ENCODE measurements around the gene PARD3.

PARD3 gene

DNA sequence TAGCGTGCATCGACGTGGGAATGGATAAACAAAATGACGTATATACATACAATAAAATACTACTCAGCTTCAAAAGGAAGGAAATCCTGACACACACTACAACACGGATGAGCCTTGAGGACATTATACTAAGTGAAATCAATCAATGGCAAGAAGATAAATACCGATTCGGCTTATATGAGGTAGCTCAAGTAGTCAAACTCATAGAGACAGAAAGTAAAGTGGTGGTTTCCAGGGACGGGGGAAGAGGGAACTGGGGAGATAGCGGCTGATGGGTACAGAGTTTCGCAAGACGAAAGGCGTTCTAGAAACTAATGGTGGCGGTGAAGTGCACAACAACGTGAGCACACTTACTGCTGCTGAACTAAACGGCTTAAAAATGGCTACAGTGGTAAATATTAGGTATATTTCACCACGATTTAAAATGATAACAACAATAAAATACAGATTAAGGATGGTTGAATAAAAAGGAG is 516.7 kb downstream of the PARD3 start:
- no CpG with 5 or more reads among the region's 16 CpGs for WGBS (ENCODE audit: extremely low coverage, insufficient coverage, insufficient read length)
- Histone ChIP-seq H3K79me1 (ENCODE audit: low read length) (no peaks in the 10 kb centered on the region), H2AK5ac (ENCODE audit: low read length) (no peak overlapping the region), H4K91ac (ENCODE audit: low read depth, low read length) (no peak overlapping the region), H3K27me3 (ENCODE audit: insufficient read depth, low read length) (no peaks in the 10 kb centered on the region), H3K4me2 (ENCODE audit: low read length) (no peak overlapping the region), H2AFZ (ENCODE audit: insufficient read depth, low read length, poor library complexity) (no peak overlapping the region), H3K9ac (ENCODE audit: low read length) (no peak overlapping the region), H3K4me3 (ENCODE audit: low read depth, low read length) (no peak overlapping the region), H3K4me1 (ENCODE audit: control insufficient read depth in 1 of 2, insufficient read depth in 2 of 2, low read length in 2 of 2) (no peaks in the 10 kb centered on the region), H3K9me3 (ENCODE audit: insufficient read depth, low read depth, low read length) (no peaks in the 10 kb centered on the region), H3K14ac (ENCODE audit: low read length) (no peak overlapping the region), H4K8ac (ENCODE audit: low read depth, low read length) (no peak overlapping the region), H2BK120ac (ENCODE audit: insufficient read depth, low read length, poor library complexity) (no peak overlapping the region), H3K23ac (ENCODE audit: low read length) (no peak overlapping the region), H3K18ac (ENCODE audit: low read length) (no peak overlapping the region), H4K12ac (ENCODE audit: low read depth, low read length) (no peak overlapping the region), H3K27ac (ENCODE audit: low read depth, low read length) (no peak overlapping the region), H3K79me2 (ENCODE audit: control insufficient read depth, insufficient read depth, low read length, poor library complexity) (no peaks in the 10 kb centered on the region), H3K36me3 (ENCODE audit: control insufficient read depth in 1 of 2, insufficient read depth in 2 of 2, low read length in 2 of 2) (no peaks in the 10 kb centered on the region), H2BK12ac (ENCODE audit: low read length) (no peak overlapping the region), H3K4ac (ENCODE audit: low read depth, low read length) (no peak overlapping the region), H2BK5ac (ENCODE audit: low read depth, low read length, poor library complexity) (no peak overlapping the region)
- DNase-seq, result no peak

DNA sequence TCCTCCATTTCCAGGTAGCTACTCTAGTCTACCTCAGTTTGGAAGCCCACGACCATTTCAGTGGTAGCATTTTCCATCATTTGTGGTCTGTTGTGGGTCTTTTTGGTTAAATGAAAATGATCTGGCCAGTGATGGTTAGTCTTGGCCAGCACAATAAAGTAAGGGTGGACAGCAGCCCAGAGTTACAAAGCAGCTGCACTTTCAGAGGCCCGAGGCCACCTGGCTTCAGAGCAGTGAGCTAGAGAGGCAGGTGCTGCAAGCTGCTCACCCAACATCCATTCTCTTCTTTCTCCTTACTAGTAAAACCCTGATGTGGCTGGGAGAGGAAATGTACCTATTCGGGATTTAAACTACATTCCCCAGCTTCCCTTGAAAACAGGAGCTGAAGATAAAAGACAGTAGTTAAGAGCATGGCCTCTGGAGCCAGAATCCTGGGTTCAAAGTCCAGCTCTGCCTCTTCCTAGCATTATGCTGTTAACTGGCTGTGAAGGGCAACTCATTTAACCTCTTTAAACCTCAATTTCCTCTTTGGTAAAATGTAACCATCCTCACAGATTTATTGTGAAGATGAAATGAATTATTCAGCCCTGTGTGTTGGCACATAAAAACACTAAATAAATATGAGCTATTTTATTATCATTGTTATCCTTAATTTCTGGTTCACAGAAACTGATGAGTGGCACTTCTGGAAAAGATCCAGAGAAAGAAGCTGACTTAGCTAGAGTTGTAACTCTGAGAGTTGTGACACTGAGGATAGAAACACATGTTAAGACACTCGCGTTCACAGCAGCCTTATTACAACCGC is 517.4 kb downstream of the PARD3 start:
- H3K4ac ChIP-seq (ENCODE audit: low read depth, low read length), result no peak overlapping the region
- no peak overlapping the region for H3K4me3 ChIP-seq (ENCODE audit: low read depth, low read length)
- no peak overlapping the region for H2AFZ ChIP-seq (ENCODE audit: insufficient read depth, low read length, poor library complexity)
- no CpG with 5 or more reads among the region's 6 CpGs for WGBS (ENCODE audit: extremely low coverage, insufficient coverage, insufficient read length)
- no peak overlapping the region for H3K23ac ChIP-seq (ENCODE audit: low read length)
- no peaks in the 10 kb centered on the region for H3K36me3 ChIP-seq (ENCODE audit: control insufficient read depth in 1 of 2, insufficient read depth in 2 of 2, low read length in 2 of 2)
- no peaks in the 10 kb centered on the region for H3K79me2 ChIP-seq (ENCODE audit: control insufficient read depth, insufficient read depth, low read length, poor library complexity)
- no peak overlapping the region for H2BK120ac ChIP-seq (ENCODE audit: insufficient read depth, low read length, poor library complexity)
- no peaks in the 10 kb centered on the region for H3K9me3 ChIP-seq (ENCODE audit: insufficient read depth, low read depth, low read length)
- H3K27me3 ChIP-seq (ENCODE audit: insufficient read depth, low read length), result no peaks in the 10 kb centered on the region
- no peak for DNase-seq
- H4K8ac ChIP-seq (ENCODE audit: low read depth, low read length), result no peak overlapping the region
- H2AK5ac ChIP-seq (ENCODE audit: low read length), result no peak overlapping the region
- no peak overlapping the region for H2BK5ac ChIP-seq (ENCODE audit: low read depth, low read length, poor library complexity)
- H2BK12ac ChIP-seq (ENCODE audit: low read length), result no peak overlapping the region
- no peak overlapping the region for H3K9ac ChIP-seq (ENCODE audit: low read length)
- no peak overlapping the region for H4K12ac ChIP-seq (ENCODE audit: low read depth, low read length)
- H3K4me1 ChIP-seq (ENCODE audit: control insufficient read depth in 1 of 2, insufficient read depth in 2 of 2, low read length in 2 of 2), result no peaks in the 10 kb centered on the region
- no peak overlapping the region for H3K4me2 ChIP-seq (ENCODE audit: low read length)
- no peak overlapping the region for H3K14ac ChIP-seq (ENCODE audit: low read length)
- H3K18ac ChIP-seq (ENCODE audit: low read length), result no peak overlapping the region
- no peaks in the 10 kb centered on the region for H3K79me1 ChIP-seq (ENCODE audit: low read length)
- H3K27ac ChIP-seq (ENCODE audit: low read depth, low read length), result no peak overlapping the region
- no peak overlapping the region for H4K91ac ChIP-seq (ENCODE audit: low read depth, low read length)

DNA sequence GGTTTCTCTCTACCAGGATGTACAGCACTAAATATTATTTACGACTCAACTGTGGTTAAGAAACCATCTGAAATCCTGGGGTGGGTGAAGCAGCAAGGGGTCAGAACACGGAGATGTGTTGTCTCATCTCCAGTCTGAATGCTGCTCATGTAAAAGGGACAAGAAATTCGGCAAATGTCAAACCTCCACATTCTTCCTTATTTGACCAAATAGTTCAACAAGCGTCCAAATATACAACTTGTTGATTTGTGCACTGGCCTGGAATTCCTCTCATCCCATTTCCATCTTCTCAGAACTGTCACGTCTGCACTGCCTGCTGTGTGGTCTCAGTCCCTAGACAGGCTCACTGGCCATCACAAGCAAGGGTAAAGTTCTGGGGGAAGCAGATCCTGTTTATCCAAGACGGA is 520.0 kb downstream of the PARD3 start:
- Histone ChIP-seq H3K4ac (ENCODE audit: low read depth, low read length) (no peak overlapping the region), H3K23ac (ENCODE audit: low read length) (no peak overlapping the region), H3K4me2 (ENCODE audit: low read length) (no peak overlapping the region), H2BK5ac (ENCODE audit: low read depth, low read length, poor library complexity) (no peak overlapping the region), H3K9ac (ENCODE audit: low read length) (no peak overlapping the region), H3K18ac (ENCODE audit: low read length) (no peak overlapping the region), H2BK12ac (ENCODE audit: low read length) (no peak overlapping the region), H3K4me1 (ENCODE audit: control insufficient read depth in 1 of 2, insufficient read depth in 2 of 2, low read length in 2 of 2) (no peaks in the 10 kb centered on the region), H3K79me2 (ENCODE audit: control insufficient read depth, insufficient read depth, low read length, poor library complexity) (no peaks in the 10 kb centered on the region), H3K36me3 (ENCODE audit: control insufficient read depth in 1 of 2, insufficient read depth in 2 of 2, low read length in 2 of 2) (no peaks in the 10 kb centered on the region), H3K79me1 (ENCODE audit: low read length) (no peaks in the 10 kb centered on the region), H2AFZ (ENCODE audit: insufficient read depth, low read length, poor library complexity) (no peak overlapping the region), H4K12ac (ENCODE audit: low read depth, low read length) (no peak overlapping the region), H3K27ac (ENCODE audit: low read depth, low read length) (no peak overlapping the region), H4K91ac (ENCODE audit: low read depth, low read length) (no peak overlapping the region), H3K4me3 (ENCODE audit: low read depth, low read length) (no peak overlapping the region), H4K8ac (ENCODE audit: low read depth, low read length) (no peak overlapping the region), H2AK5ac (ENCODE audit: low read length) (no peak overlapping the region), H2BK120ac (ENCODE audit: insufficient read depth, low read length, poor library complexity) (no peak overlapping the region), H3K27me3 (ENCODE audit: insufficient read depth, low read length) (no peaks in the 10 kb centered on the region), H3K14ac (ENCODE audit: low read length) (no peak overlapping the region), H3K9me3 (ENCODE audit: insufficient read depth, low read depth, low read length) (no peaks in the 10 kb centered on the region)
- no peak for DNase-seq
- no CpG with 5 or more reads among the region's 6 CpGs for WGBS (ENCODE audit: extremely low coverage, insufficient coverage, insufficient read length)

DNA sequence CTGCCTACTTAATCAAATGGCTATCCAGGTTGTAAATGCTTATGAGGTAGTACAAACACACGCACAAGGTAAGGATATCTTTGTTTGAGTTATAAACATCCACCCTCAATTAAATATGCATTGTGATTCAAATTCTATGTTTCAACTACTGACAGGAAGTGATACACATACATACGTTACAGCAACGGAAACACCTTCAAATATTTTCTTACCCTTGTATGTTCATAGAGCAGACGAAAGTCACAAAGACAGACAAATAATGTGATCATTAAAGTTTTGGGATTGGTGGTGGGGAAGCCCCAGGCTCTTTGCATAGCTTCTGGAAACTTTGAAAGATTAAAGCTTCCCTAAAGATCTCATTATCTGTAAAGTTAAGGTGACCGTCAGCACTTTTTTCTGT is 521.0 kb downstream of the PARD3 start:
- no peaks in the 10 kb centered on the region for H3K9me3 ChIP-seq (ENCODE audit: insufficient read depth, low read depth, low read length)
- no peak overlapping the region for H2BK12ac ChIP-seq (ENCODE audit: low read length)
- no peak overlapping the region for H3K4ac ChIP-seq (ENCODE audit: low read depth, low read length)
- H3K79me1 ChIP-seq (ENCODE audit: low read length), result no peaks in the 10 kb centered on the region
- H3K9ac ChIP-seq (ENCODE audit: low read length), result no peak overlapping the region
- no peak overlapping the region for H2AFZ ChIP-seq (ENCODE audit: insufficient read depth, low read length, poor library complexity)
- H3K27ac ChIP-seq (ENCODE audit: low read depth, low read length), result no peak overlapping the region
- no peak overlapping the region for H3K4me3 ChIP-seq (ENCODE audit: low read depth, low read length)
- H4K12ac ChIP-seq (ENCODE audit: low read depth, low read length), result no peak overlapping the region
- H3K4me1 ChIP-seq (ENCODE audit: control insufficient read depth in 1 of 2, insufficient read depth in 2 of 2, low read length in 2 of 2), result no peaks in the 10 kb centered on the region
- H3K14ac ChIP-seq (ENCODE audit: low read length), result no peak overlapping the region
- no peak overlapping the region for H4K8ac ChIP-seq (ENCODE audit: low read depth, low read length)
- H2AK5ac ChIP-seq (ENCODE audit: low read length), result no peak overlapping the region
- WGBS (ENCODE audit: extremely low coverage, insufficient coverage, insufficient read length), result no CpG with 5 or more reads among the region's 5 CpGs
- H2BK120ac ChIP-seq (ENCODE audit: insufficient read depth, low read length, poor library complexity), result no peak overlapping the region
- no peak overlapping the region for H3K4me2 ChIP-seq (ENCODE audit: low read length)
- H3K23ac ChIP-seq (ENCODE audit: low read length), result no peak overlapping the region
- no peak overlapping the region for H3K18ac ChIP-seq (ENCODE audit: low read length)
- H3K36me3 ChIP-seq (ENCODE audit: control insufficient read depth in 1 of 2, insufficient read depth in 2 of 2, low read length in 2 of 2), result no peaks in the 10 kb centered on the region
- H4K91ac ChIP-seq (ENCODE audit: low read depth, low read length), result no peak overlapping the region
- H3K27me3 ChIP-seq (ENCODE audit: insufficient read depth, low read length), result no peaks in the 10 kb centered on the region
- no peaks in the 10 kb centered on the region for H3K79me2 ChIP-seq (ENCODE audit: control insufficient read depth, insufficient read depth, low read length, poor library complexity)
- no peak overlapping the region for H2BK5ac ChIP-seq (ENCODE audit: low read depth, low read length, poor library complexity)
- DNase-seq, result no peak

Data from trophoblast cell (in vitro differentiated cells and primary cell).